ENCODE measurements around the gene GTF3C2.
"Not testable (repeated sequence)": the region's sequence is repeated elsewhere in the genome, so short reads cannot be mapped to it uniquely, and the experiment has no call there.

GTF3C2 gene

GRCh38 chr2:27306136-27306535 is 50.4 kb downstream of the GTF3C2 start:
- H3K9me3 ChIP-seq (ENCODE audit: control insufficient read depth, insufficient read depth, low read length), result no peaks in the 10 kb centered on the region
- peaks cover 52% of the 10 kb centered on the region for H3K27me3 ChIP-seq (ENCODE audit: control insufficient read depth, insufficient read depth, low read length)
- H3K9ac ChIP-seq (ENCODE audit: low read depth, low read length), result no peak overlapping the region
- peaks cover 6% of the 10 kb centered on the region; the same call in 1 of the 2 replicates for H3K4me1 ChIP-seq (ENCODE audit: control insufficient read depth, insufficient read depth, low read length)
- no peak overlapping the region for H3K27ac ChIP-seq (ENCODE audit: low read depth, low read length)
- peak overlapping the region; percentile 53; the same call in 1 of the 2 replicates for H3K4me3 ChIP-seq (ENCODE audit: low read depth, low read length)
- no peaks in the 10 kb centered on the region for H3K36me3 ChIP-seq (ENCODE audit: control insufficient read depth, insufficient read depth, low read length)

GRCh38 chr2:27305516-27305915 is 51.0 kb downstream of the GTF3C2 start:
- Histone ChIP-seq H3K9ac (ENCODE audit: low read depth, low read length) (no peak overlapping the region), H3K4me3 (ENCODE audit: low read depth, low read length) (no peak overlapping the region), H3K9me3 (ENCODE audit: control insufficient read depth, insufficient read depth, low read length) (no peaks in the 10 kb centered on the region), H3K27ac (ENCODE audit: low read depth, low read length) (no peak overlapping the region), H3K4me1 (ENCODE audit: control insufficient read depth, insufficient read depth, low read length) (peaks cover 6% of the 10 kb centered on the region; the same call in 1 of the 2 replicates), H3K27me3 (ENCODE audit: control insufficient read depth, insufficient read depth, low read length) (peaks cover 52% of the 10 kb centered on the region), H3K36me3 (ENCODE audit: control insufficient read depth, insufficient read depth, low read length) (no peaks in the 10 kb centered on the region)

- H3K9me3 ChIP-seq (ENCODE audit: control insufficient read depth, insufficient read depth, low read length), result no peaks in the 10 kb centered on the region
- no peak overlapping the region for H3K4me3 ChIP-seq (ENCODE audit: low read depth, low read length)
- H3K4me1 ChIP-seq (ENCODE audit: control insufficient read depth, insufficient read depth, low read length), result peaks cover 6% of the 10 kb centered on the region; the same call in 1 of the 2 replicates
- no peaks in the 10 kb centered on the region for H3K36me3 ChIP-seq (ENCODE audit: control insufficient read depth, insufficient read depth, low read length)
- H3K27ac ChIP-seq (ENCODE audit: low read depth, low read length), result no peak overlapping the region
- H3K27me3 ChIP-seq (ENCODE audit: control insufficient read depth, insufficient read depth, low read length), result peaks cover 51% of the 10 kb centered on the region
- no peak overlapping the region for H3K9ac ChIP-seq (ENCODE audit: low read depth, low read length)
Observed at GRCh38 chr2:27304488-27305240, 51.9 kb downstream of the GTF3C2 start.

GRCh38 chr2:27303093-27304025 is 53.2 kb downstream of the GTF3C2 start:
- H3K27me3 ChIP-seq (ENCODE audit: control insufficient read depth, insufficient read depth, low read length), result peaks cover 41% of the 10 kb centered on the region
- no peaks in the 10 kb centered on the region for H3K36me3 ChIP-seq (ENCODE audit: control insufficient read depth, insufficient read depth, low read length)
- no peaks in the 10 kb centered on the region for H3K9me3 ChIP-seq (ENCODE audit: control insufficient read depth, insufficient read depth, low read length)
- H3K27ac ChIP-seq (ENCODE audit: low read depth, low read length), result no peak overlapping the region
- no peak overlapping the region for H3K9ac ChIP-seq (ENCODE audit: low read depth, low read length)
- H3K4me3 ChIP-seq (ENCODE audit: low read depth, low read length), result no peak overlapping the region
- H3K4me1 ChIP-seq (ENCODE audit: control insufficient read depth, insufficient read depth, low read length), result peaks cover 6% of the 10 kb centered on the region; the same call in 1 of the 2 replicates

- not testable (repeated sequence) for H3K9me3 ChIP-seq (ENCODE audit: control insufficient read depth, insufficient read depth, low read length); H3K36me3 ChIP-seq (ENCODE audit: control insufficient read depth, insufficient read depth, low read length); H3K9ac ChIP-seq (ENCODE audit: low read depth, low read length); H3K27ac ChIP-seq (ENCODE audit: low read depth, low read length); H3K4me1 ChIP-seq (ENCODE audit: control insufficient read depth, insufficient read depth, low read length); H3K4me3 ChIP-seq (ENCODE audit: low read depth, low read length)
- peaks cover 13% of the 10 kb centered on the region for H3K27me3 ChIP-seq (ENCODE audit: control insufficient read depth, insufficient read depth, low read length)
Observed at GRCh38 chr2:27300606-27301005, 56.0 kb downstream of the GTF3C2 start.

- no peaks in the 10 kb centered on the region for H3K36me3 ChIP-seq (ENCODE audit: control insufficient read depth, insufficient read depth, low read length)
- no peak overlapping the region for H3K9ac ChIP-seq (ENCODE audit: low read depth, low read length)
- no peaks in the 10 kb centered on the region for H3K4me1 ChIP-seq (ENCODE audit: control insufficient read depth, insufficient read depth, low read length)
- no peaks in the 10 kb centered on the region for H3K9me3 ChIP-seq (ENCODE audit: control insufficient read depth, insufficient read depth, low read length)
- H3K4me3 ChIP-seq (ENCODE audit: low read depth, low read length), result no peak overlapping the region
- H3K27me3 ChIP-seq (ENCODE audit: control insufficient read depth, insufficient read depth, low read length), result no peaks in the 10 kb centered on the region
- no peak overlapping the region for H3K27ac ChIP-seq (ENCODE audit: low read depth, low read length)
Observed at GRCh38 chr2:27298391-27299080, 58.0 kb downstream of the GTF3C2 start.

GRCh38 chr2:27297195-27297594 is 59.4 kb downstream of the GTF3C2 start:
- Histone ChIP-seq H3K36me3 (ENCODE audit: control insufficient read depth, insufficient read depth, low read length) (no peaks in the 10 kb centered on the region), H3K9me3 (ENCODE audit: control insufficient read depth, insufficient read depth, low read length) (no peaks in the 10 kb centered on the region), H3K4me3 (ENCODE audit: low read depth, low read length) (no peak overlapping the region), H3K9ac (ENCODE audit: low read depth, low read length) (no peak overlapping the region), H3K4me1 (ENCODE audit: control insufficient read depth, insufficient read depth, low read length) (no peaks in the 10 kb centered on the region), H3K27ac (ENCODE audit: low read depth, low read length) (no peak overlapping the region), H3K27me3 (ENCODE audit: control insufficient read depth, insufficient read depth, low read length) (no peaks in the 10 kb centered on the region)

- Histone ChIP-seq H3K27ac (ENCODE audit: low read depth, low read length) (no peak overlapping the region), H3K36me3 (ENCODE audit: control insufficient read depth, insufficient read depth, low read length) (no peaks in the 10 kb centered on the region), H3K4me1 (ENCODE audit: control insufficient read depth, insufficient read depth, low read length) (peaks cover 5% of the 10 kb centered on the region; the same call in 1 of the 2 replicates), H3K4me3 (ENCODE audit: low read depth, low read length) (no peak overlapping the region), H3K9ac (ENCODE audit: low read depth, low read length) (no peak overlapping the region), H3K9me3 (ENCODE audit: control insufficient read depth, insufficient read depth, low read length) (no peaks in the 10 kb centered on the region), H3K27me3 (ENCODE audit: control insufficient read depth, insufficient read depth, low read length) (no peaks in the 10 kb centered on the region)
Observed at GRCh38 chr2:27296481-27296880, 60.1 kb downstream of the GTF3C2 start.

GRCh38 chr2:27294928-27295327 is 61.6 kb downstream of the GTF3C2 start:
- Histone ChIP-seq H3K27ac (ENCODE audit: low read depth, low read length) (no peak overlapping the region), H3K9me3 (ENCODE audit: control insufficient read depth, insufficient read depth, low read length) (no peaks in the 10 kb centered on the region), H3K36me3 (ENCODE audit: control insufficient read depth, insufficient read depth, low read length) (no peaks in the 10 kb centered on the region), H3K27me3 (ENCODE audit: control insufficient read depth, insufficient read depth, low read length) (no peaks in the 10 kb centered on the region), H3K4me1 (ENCODE audit: control insufficient read depth, insufficient read depth, low read length) (peaks cover 6% of the 10 kb centered on the region; the same call in 1 of the 2 replicates), H3K9ac (ENCODE audit: low read depth, low read length) (no peak overlapping the region), H3K4me3 (ENCODE audit: low read depth, low read length) (no peak overlapping the region)

- H3K27ac ChIP-seq (ENCODE audit: low read depth, low read length), result no peak overlapping the region
- no peaks in the 10 kb centered on the region for H3K36me3 ChIP-seq (ENCODE audit: control insufficient read depth, insufficient read depth, low read length)
- H3K4me1 ChIP-seq (ENCODE audit: control insufficient read depth, insufficient read depth, low read length), result peaks cover 9% of the 10 kb centered on the region
- H3K9ac ChIP-seq (ENCODE audit: low read depth, low read length), result no peak overlapping the region
- no peaks in the 10 kb centered on the region for H3K27me3 ChIP-seq (ENCODE audit: control insufficient read depth, insufficient read depth, low read length)
- H3K9me3 ChIP-seq (ENCODE audit: control insufficient read depth, insufficient read depth, low read length), result no peaks in the 10 kb centered on the region
- H3K4me3 ChIP-seq (ENCODE audit: low read depth, low read length), result no peak overlapping the region
Observed at GRCh38 chr2:27291865-27292264, 64.7 kb downstream of the GTF3C2 start.
